ENCODE data around the gene KCNQ4.

KCNQ4 gene

GRCh38 chr1:40755067-40755466, 28.5 kb upstream of the KCNQ4 start:
- DNase-seq: no peak

DNA sequence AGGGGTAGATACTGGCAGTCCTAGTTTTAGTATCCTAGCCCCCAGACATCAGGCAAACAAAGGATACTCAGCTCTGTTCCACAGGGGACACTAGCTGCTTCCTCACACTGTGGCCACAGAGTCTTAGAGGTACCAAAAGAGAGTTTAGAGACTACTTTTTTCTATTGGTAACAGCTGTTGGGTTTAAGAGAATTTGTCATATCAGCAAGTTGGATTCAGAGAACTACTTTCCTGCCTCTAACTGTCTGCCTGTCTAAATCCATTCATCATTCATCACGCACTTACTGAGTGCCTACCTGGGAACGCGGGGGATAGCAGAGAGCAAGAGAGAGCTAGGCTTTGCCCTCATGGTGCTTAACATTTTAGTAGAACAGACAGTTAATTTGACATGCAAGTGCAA, 27.1 kb upstream of the KCNQ4 start:
- no peak for DNase-seq

DNA sequence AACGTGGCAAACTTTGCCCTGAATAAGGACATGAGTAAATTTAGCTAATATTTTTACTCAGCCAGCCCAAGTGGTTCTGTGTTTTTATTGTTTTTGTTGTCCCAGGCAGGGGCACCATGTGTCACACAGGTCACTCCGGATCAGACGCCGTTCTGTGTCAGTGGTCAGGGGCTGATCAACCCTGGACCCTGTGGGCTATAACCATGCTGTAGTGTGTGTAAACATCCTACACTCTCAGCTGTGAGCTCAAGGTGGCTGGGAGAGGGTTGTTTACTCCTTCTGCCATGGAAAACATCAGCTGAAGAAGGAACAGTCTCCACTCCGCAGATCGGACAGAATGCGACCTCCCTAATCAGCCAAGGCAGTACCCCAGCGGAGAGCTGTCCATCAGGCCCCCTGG, 26.5 kb upstream of the KCNQ4 start:
- DNase-seq: no peak

- DNase-seq: no peak
These were observed 25.6 kb upstream of the KCNQ4 start for GRCh38 chr1:40758004-40758403.

DNA sequence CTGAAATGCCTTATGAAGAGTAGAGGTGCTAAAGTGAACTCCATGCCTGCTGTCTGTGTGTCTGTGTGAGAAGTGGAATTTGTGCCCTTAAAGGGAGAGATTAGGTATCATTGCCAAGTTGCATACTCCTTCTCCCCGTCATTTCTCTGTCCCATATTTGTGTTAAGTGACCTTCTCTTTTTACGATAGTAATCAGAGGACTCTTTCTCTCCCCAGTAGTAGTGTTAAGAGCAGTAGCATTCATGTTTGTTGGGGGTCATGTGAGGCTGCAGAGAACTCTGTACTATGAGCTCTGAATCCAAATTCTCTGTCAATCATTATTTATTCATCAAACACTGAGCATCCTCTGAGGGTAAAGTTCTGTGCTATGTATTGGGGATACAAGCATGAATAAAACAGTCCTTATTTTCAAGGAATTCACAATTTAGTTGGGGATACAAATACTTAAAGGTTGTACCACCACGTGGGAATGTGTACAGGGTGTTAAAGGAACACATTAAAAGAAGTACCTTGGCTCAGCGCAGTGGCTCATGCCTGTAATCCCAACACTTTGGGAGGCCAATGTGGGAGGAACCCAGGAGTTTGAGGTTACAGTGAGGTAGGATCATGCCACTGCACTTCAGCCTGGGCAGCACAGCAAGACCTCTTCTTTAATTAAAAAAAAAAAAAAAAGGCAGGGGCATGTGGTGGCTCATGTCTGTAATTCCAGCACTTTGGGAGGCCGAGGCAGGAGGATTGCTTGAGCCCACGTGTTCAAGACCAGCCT, 24.8 kb upstream of the KCNQ4 start:
- DNase-seq: no peak

GRCh38 chr1:40760984-40761383, 22.6 kb upstream of the KCNQ4 start:
- no peak for DNase-seq

GRCh38 chr1:40762144-40762923, 21.3 kb upstream of the KCNQ4 start:
- DNase-seq: no peak

- no peak for DNase-seq
These were observed 19.6 kb upstream of the KCNQ4 start for GRCh38 chr1:40763742-40764532.

DNA sequence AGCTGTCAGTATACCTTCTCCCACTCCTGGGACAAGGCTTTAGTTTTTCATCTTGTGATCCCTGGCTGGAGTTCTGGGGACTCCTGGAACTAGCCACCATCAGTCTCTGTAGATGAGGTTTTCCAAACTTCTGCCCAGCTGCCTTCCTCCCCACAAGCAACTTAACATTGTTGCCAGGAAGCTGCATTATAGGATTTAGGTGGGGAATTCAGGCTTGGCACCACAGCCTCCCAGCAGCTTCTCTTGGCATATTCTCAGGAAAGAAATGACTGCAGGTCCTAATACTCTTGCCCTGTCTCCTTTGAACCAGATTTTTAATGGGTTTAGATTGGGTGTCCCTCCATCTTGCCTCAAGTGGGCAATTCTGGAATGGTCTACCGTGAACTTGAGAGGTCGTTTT, 18.6 kb upstream of the KCNQ4 start:
- DNase-seq: no peak

DNA sequence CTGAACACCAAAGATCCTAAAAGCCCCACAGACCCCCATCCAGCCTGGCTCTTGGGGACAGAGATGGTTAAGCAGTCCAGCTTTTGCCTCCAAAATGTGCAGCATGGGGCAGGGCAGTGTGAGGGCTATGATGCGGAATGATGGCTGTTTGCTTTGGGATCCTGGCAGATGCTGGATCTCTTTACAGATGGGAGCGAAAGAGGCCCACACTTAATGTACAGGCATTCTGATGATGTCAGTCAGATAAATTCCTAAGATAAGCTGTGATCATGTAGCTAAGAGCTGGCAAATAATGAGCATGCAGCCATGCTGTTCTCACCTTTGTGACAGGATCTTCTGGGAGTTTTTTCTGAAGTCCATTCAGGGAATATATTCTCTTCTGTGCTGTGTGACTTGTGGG, 17.6 kb upstream of the KCNQ4 start:
- DNase-seq: no peak

GRCh38 chr1:40766560-40766959, 17.0 kb upstream of the KCNQ4 start:
- no peak for DNase-seq

DNA sequence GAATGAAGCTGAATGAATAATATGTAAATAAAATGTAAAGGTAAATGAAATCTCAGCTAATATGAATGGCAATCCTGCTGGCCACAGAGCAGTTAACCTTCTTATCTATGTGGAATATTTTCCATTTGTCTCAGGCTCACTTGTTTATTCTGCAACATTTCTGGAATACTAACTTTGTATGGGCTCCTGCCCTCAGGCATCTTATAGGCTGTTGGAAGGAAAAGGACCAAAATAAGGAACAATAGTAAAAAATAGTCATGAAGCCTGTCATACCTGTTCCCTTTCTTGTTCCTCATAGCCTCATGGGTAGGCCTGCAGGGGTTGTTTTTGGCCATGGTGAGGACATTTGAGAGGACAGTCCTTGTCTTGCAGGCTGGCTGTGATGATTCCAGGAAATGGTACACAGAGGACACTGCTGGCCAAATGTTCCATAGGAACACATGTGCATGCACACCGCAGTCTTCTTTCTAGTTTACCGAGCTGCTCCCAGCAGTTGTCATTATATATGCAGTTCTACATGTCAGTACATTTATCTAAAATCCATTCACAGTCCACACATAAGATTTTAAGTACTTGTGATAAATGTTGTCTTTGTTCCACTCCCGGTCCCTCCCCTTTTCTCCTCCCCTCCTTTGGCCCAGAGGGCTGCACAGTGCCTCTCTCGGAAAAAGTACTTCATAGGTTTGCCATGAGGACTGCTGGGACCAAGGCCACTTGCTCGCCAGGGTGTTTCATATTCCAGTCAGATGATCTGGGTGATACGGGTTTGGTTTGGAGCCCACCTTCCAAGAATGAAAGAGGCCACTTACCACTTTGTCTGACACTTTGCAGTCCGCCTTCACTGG, 15.2 kb upstream of the KCNQ4 start:
- DNase-seq: no peak

DNA sequence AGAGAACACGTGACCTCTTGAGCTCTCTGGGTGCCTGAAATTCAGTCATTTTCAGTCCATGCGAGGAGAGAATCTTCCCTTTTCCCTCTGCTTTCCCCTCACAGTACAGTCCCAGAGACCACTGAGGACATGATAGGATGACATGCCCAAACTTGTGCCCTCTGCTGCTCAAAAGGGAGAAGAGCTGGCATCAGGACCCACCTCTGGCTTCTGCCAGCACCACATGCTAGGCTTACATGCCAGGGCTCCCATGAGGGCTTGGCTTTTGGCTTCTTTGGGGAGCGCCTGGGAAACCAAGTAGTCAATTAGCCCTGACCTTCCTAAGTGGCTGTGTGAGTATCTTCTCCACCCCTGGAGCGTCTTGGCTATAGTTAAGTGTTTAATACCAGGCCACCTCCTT, 13.8 kb upstream of the KCNQ4 start:
- DNase-seq: no peak

- DNase-seq: no peak
These were observed 13.1 kb upstream of the KCNQ4 start for GRCh38 chr1:40770296-40771070.

DNA sequence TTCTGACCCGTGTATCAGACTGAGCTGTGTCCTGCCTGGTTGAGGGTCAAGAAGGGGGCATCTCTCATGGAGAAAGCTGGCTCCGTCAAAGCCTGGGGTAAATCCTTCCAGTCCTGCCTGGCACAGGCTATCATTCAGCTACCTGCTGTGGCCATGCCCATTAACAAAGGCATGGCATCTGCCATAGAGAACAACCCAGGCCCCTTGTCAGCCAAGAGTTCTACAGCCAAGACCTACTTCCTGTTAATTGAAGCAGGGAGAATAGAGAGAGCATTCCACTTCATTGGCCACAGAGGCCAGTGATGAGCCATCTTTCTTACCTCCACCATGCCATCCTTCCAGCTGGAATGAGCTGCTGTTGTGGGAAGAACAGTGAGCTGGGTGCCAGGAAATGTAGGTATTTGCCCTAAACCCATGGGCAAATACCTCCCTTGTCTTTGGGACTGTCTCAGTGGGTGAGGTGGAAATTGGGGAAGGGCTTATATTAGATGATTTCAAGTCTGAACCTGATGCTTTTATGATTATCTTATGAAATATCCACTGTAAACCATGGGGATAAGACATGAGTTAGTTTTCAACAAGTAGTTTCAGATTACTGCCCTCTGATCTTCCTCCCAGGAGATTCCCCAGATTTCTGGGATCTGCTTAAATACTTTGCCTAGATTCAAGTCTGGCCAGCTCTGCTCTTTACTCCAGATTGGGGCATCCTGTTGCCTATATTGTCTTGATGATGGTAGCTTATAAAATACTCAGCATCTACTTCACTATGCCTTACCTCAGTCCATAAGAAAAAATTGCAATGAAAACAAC, 11.2 kb upstream of the KCNQ4 start:
- DNase-seq: no peak

GRCh38 chr1:40773748-40774265, 9.8 kb upstream of the KCNQ4 start:
- DNase-seq: no peak

GRCh38 chr1:40774266-40774998, 9.2 kb upstream of the KCNQ4 start:
- peak; percentile 70 for DNase-seq

DNA sequence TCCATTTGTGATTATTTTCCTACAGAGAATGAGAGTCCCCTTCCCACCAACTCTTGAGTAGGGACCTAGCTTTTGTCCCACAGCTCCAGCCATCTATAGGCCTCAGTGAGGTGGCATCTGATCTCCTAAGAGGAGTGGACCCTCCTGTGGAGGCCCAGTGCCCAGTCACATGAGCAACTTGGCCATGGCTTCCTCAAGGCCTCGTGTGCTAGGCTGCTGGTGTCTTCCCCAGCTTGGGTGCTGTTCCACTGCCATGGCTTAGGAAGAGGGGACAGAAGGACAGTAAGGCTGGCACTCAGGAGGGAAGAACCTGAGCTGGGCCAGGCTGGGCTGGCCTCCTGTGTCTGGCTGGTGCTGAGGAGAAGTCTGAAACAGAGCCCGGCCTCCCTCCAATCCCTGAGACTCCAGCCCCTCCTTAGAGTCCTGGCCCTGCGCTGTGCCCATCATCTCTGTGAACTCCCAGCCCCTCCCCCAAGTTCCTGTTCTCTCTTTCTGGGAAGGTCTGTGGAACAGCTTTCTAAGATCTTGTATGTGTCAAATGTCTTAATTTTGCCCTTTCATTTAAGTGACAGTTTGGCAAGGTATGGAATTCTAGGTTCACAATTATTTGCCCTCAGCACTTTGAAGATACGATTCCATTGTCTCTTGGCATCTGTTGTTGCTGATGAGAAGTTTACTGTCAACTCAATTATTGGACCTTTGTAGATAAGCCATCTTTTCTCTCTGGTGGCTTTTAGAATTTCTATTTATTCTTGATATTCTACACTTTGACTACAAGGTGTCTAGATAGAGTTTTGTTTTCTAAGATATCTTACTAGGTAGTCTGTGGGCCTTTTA, 7.1 kb upstream of the KCNQ4 start:
- DNase-seq: no peak

Data from activated naive CD4-positive, alpha-beta T cell treated with anti-CD3 and anti-CD28 coated beads, Interleukin-2, amount 50 U/mL, for 16 hours (primary cell).